ENCODE measurements around the gene NEGR1.

DNA sequence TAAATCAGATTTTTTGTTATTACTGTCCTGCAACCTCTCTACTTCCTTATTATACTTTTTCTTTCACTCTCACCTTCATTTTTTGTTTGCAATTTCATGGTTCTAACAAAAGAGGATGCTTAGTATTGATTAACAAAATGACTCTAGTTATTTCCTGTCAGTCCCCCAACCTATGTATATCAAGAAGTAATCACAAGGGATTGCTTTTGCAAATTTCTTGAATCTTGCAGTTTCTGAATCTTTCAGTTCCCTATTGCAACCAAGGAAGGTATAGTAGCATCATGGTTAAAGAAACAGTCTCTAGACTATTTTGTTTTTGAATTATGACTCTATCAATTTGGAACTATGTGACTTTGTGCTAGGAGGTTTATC is 446.9 kb downstream of the NEGR1 start:
- no peak for TF ChIP-seq POLR2A (IDR thresholded peaks at IDR 0.05)
- no peak for TF ChIP-seq CTCF (IDR thresholded peaks at IDR 0.05)
- TF ChIP-seq POLR2AphosphoS5 (IDR thresholded peaks at IDR 0.05): no peak
- no peak for TF ChIP-seq EP300 (IDR thresholded peaks at IDR 0.05)

Data from gastroesophageal sphincter (tissue), 3 donors.